Measurements from ENCODE around the gene MARCHF9.

The MARCHF9 gene

GRCh38 chr12:57739914-57740538 is 14.9 kb upstream of the MARCHF9 start:
- no peak for DNase-seq (ENCODE audit: low read depth)
- no peak for TF ChIP-seq CTCF (IDR thresholded peaks at IDR 0.05; ENCODE audit: control insufficient read depth, insufficient read depth, low read depth, low read length, missing control alignments)
- no peak overlapping the region for H3K4me3 ChIP-seq (ENCODE audit: control insufficient read depth, low read depth, low read length)

DNA sequence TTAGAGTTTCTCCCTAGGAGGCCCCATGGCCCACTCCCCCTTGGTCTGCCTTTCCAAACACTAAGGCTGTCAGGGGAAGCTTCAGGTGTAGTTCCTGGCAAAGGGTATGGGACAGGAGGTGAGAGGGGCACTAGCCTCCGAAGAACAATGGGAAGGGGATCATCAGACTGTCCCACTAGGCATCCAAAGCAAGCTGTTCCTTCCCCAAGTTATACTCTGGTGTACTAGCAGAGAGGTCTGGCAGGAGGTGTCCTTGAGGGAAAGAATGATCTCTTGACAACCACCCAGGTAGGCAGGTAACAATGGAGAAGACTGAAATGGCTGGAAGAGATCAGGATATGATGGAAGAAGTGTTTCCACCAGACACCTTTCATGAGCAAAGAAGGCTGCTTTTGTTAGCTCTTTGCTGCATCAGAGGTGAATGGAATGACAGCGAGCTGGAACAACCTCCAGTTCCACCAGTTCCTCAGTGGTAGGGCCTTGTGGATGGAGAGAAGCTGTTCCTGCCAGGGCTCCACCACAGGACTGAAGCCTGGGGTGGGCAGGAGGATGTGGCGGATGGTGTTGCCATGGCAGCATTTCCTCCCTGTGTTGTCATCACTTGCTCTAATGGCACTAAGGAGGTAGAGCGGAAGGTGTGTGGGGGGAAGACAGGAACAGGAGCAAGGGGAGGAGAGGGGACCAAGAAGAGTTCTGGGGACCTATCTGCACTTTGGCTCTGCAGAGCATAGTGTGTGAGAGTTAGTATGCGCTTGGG is 14.1 kb upstream of the MARCHF9 start:
- DNase-seq (ENCODE audit: low read depth): no peak
- TF ChIP-seq CTCF (IDR thresholded peaks at IDR 0.05; ENCODE audit: control insufficient read depth, insufficient read depth, low read depth, low read length, missing control alignments): no peak
- no peak overlapping the region for H3K4me3 ChIP-seq (ENCODE audit: control insufficient read depth, low read depth, low read length)

DNA sequence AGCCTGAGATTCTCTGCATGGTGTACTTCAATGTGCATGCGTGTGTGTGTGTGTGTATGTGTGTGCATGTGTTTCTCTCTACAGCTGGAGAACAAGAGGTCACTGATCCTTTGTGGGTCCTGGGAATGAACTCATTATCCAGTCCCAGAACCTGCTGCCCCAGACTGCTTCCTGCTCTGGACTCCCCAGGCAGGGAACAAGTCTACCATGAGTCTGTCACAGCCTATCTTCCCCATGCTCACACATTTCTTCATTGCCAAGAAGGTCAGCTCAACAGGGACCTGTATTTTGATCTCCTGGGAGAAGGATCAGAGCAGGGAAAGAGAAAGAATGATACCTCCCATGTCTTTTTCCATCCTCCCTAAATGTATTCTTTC is 13.5 kb upstream of the MARCHF9 start:
- TF ChIP-seq CTCF (IDR thresholded peaks at IDR 0.05; ENCODE audit: control insufficient read depth, insufficient read depth, low read depth, low read length, missing control alignments): no peak
- no peak for DNase-seq (ENCODE audit: low read depth)
- no peak overlapping the region for H3K4me3 ChIP-seq (ENCODE audit: control insufficient read depth, low read depth, low read length)

DNA sequence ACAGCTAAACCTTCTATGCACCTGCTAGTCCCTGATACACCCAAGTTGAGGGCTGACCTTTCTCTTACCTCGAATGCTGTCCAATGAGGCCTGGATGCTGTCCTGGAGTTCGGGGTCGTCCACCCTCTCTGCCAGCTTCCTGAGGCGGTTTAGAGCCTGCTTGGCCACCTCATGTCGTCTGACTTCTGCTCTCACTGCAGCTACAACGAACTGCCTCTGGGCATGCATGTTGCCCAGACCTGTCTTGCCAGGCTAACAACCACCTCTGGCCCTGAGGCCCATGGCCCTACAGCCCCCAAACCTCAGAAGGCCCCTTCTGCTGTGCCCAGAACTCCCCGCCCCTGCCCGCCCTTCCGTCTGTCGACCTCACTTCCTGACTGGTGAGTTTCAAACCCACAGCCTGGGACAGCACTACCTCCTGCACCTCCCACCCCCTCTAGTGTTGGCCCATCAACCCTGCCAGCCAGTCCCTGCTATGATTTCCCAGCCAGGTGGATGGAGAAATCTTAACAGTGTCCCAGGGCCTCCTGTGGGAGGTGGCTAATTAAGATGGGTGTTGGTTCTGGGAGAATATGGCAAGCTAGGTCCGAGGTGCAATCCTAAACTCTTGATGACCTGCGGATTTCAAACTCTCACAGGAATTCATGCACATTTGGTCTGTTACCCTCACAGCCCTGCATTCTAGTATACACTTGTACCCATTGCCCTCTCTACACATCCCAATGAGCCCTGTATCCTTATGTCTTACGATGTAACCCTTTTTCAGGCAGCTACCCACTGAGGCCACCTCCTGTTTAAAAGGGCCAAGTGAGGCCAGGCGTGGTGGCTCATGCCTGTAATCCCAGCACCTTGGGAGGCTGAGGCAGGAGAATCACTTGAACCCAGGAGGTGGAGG is 12.8 kb upstream of the MARCHF9 start:
- no peak for TF ChIP-seq CTCF (IDR thresholded peaks at IDR 0.05; ENCODE audit: control insufficient read depth, insufficient read depth, low read depth, low read length, missing control alignments)
- no peak overlapping the region for H3K4me3 ChIP-seq (ENCODE audit: control insufficient read depth, low read depth, low read length)
- DNase-seq (ENCODE audit: low read depth): no peak

GRCh38 chr12:57743769-57744168 is 11.1 kb upstream of the MARCHF9 start:
- no peak for TF ChIP-seq CTCF (IDR thresholded peaks at IDR 0.05; ENCODE audit: control insufficient read depth, insufficient read depth, low read depth, low read length, missing control alignments)
- DNase-seq (ENCODE audit: low read depth): no peak
- H3K4me3 ChIP-seq (ENCODE audit: control insufficient read depth, low read depth, low read length): no peak overlapping the region

DNA sequence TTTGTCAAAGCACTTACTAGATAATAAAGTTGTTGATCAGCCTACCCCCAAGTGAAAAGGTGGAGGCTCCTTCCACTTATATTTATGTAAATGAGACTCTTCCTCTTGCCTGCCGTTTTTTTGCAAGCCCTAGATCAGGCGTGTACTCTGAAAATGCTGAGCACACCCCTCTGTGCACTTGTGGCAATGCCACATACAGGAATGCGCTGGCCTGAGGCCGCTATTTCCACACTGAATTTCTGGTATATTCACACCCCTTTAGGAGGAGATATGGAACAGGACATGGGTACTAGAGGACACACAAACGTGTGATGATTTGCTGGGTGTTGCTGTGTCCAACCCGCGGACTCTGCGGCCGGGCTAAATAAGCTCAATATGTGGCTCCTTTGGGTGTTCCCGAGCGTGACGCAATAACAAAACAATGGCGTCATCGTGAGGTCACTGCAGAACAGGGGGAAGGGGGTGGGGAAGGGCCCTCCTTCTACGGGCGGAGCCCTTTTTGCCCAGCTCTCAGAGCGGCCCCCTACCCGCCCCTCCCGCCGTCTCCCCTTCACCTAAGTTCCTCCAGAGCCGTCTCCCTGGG is 10.6 kb upstream of the MARCHF9 start:
- peak; percentile 43 for DNase-seq (ENCODE audit: low read depth)
- no peak for TF ChIP-seq CTCF (IDR thresholded peaks at IDR 0.05; ENCODE audit: control insufficient read depth, insufficient read depth, low read depth, low read length, missing control alignments)
- peak overlapping the region; percentile 69 for H3K4me3 ChIP-seq (ENCODE audit: control insufficient read depth, low read depth, low read length)
